ENCODE results near the gene TMEM120B. TPM values are rescaled to one million over a fixed set of nuclear protein-coding genes. Genes with fewer than 3 reads are reported as not detected.
"Not testable (repeated sequence)": the region's sequence is repeated elsewhere in the genome, so short reads cannot be mapped to it uniquely, and the experiment has no call there.

The TMEM120B gene
- total RNA-seq, 1 donor from 2014 or later = 8.6 TPM

DNA sequence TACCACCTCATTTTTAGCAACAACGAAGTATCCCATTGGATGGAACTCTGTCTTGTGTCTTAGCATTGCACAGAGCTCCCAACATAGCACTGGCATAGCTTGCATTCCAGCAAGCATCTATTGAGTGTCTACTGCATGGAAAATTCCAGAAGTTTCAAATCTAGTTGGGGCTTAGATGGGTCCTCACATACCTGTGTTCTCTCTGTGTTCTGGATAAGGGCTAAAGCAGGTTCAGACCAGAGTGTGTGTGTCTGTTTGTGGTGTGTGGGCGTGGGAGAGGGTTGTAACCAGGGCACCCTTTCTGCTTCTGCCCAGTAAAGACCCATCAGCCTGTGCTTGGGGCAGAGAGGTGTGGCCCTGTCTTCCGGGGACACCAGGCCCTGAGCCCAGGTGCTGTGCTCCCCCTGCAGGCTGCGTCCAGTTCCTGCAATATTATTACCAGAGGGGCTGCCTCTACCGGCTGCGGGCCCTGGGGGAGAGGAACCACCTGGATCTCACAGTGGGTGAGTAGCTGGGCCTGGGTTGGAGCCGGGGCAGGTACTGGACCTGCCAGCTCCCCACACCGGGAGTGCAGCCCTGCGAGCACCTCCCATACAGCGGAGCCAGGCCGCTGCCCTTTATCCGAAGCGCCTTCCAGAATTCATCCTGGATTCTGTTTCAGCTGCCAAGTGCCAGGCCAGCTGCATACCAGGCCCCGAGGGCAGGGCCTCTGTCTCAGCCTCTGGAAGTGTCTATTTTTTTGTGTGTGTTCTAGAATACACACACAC is 60.6 kb downstream of the TMEM120B start:
- DNase-seq (ENCODE audit: low read depth, low spot score) = no peak

DNA sequence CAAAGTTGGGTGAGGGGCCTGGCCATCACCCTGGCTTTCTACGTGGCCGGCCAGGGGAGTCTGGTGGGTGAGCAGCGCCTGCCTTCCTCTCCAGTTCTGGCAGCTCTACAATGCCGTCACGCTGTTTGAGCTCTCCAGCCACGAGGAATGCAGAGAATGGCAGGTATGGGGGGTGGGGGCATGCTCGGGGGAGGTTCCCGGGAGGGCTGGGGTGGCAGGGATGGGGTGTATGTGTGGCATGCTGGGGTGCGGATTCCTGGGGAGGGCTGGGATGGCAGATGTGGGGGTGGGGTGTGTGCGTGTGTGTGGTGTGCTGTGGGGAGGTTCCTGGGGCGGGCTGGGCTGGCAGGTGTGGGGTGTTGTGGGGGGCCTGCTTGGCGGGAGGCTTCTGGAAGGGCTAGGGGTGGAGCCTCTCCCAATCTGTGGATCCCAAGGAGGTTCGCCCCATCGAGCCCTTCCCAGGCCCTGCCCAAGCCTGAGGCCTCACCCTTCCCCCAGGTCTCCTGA is 62.5 kb downstream of the TMEM120B start:
- no peak for DNase-seq (ENCODE audit: low read depth, low spot score)

DNA sequence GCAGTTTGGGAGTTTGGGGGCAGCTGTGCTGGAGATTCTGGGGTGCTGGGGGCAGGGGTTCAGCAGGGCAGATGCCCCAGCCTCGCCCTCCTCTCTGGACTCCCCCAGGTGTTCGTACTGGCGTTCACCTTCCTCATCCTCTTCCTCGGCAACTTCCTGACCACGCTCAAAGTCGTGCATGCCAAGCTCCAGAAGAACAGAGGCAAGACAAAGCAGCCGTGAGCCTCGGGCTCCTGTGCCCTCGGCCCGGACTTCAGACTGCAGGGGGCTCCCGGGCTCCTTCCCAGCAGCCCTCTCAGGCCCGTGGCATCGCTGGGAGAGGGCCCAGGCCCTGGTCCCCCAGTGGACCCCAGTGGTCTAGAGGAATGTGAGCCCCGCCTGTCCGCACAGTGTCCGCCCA is 62.9 kb downstream of the TMEM120B start:
- DNase-seq (ENCODE audit: low read depth, low spot score) = no peak

DNA sequence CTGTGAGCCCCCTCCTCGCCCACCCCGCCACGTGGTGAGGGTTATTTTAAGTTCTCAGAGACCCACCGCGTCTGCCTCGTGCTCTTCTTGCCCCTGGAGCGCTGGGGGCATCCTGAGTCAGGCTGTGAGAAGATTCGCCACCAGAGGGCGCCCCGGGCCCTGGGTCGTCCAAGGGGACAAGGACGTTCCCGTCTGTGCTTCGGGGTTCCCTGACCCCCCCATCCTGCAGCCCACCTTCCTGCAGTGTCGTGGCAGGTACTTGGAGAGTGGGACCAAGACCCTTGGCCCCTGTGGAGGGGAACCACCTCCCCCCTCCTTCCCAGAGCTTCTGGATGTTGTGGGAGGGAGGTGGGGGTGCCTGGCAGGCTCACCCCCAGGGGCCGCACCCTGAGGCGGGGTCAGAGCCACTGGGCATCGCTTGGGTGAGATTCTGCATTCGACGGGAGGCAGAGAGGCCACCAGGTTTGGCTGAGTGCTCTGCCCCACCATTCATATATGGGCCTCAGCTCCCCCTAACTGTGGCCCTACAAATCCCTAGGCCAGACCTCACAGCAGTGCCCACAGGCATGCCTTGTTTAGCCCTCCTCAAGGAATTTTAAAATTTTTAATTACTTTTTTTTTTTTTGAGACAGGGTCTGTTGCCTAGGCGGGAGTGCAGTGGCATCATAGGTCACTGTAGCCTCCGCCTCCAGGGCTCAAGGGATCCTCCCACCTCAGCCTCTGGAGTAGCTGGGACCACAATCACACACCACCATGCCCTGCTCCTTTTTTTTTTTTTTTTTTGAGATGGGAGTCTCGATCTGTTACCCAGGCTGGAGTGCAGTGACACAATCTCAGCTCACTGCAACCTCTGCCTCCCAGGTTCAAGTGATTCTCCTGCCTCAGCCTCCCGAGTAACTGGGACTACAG is 63.9 kb downstream of the TMEM120B start:
- no peak for DNase-seq (ENCODE audit: low read depth, low spot score)

DNA sequence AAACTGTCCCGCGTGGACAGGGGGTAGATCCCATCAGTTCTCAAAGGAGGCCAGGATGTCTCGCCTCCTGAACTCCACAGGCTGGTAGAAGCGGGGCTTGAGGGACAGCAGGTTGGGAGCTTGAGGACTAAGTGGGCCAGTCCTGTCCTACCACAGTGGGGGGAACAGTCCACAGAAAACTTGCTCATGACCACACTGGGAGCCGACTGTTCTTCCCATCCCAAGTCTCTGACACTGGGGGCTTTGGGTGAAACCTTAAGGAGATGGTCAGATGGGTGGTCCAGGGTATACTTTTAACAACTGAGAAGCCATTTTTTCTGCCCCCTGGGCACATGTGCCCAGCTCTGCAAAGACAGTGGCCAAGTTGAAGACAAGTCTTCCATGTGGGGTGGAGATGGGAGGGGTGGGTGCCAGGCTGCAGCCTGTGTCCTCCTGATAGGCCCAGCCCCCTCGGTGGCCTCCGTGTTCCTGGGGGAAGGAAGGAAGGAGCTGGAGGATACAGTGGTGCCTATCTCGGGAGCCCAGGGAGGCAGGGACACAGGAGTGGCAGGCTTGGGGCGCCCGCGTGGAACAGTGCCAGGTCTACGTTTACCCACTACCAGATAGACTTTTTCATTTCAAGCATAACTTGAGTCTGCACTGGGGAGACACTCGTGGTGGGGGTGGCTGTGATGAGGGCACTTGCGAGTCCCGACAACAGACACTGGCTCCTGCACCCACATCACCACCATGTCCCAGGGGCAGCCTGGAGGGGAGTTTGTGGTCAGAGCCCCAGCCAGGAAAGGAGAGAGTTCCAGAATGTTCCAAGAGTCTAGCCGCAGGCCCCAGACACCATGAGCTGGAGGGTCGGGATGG is 66.2 kb downstream of the TMEM120B start:
- DNase-seq (ENCODE audit: low read depth, low spot score) = no peak

DNA sequence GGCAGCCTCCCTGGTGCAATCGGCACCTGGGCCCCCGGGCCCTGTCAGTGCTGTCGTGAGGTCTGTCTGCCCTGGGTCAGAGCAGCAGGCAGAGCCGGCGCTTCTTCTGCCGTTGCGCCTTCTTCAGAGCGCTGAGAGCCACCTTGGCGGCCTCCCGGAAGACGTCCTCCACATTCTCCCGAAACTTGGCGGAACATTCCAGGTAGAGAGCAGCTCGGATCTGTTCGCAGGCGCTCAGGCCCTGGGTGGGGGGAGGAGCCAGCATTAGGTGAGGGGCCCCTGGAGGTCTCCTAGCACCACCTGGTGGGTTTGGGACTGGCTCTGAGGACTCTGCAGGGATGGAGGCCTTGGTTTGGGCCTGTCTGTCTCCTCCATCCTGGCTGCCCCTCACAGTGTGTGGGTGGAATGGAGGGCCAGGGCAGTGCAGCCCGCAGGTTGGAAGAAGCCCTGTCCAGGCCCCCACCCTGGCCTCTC is 66.9 kb downstream of the TMEM120B start:
- DNase-seq (ENCODE audit: low read depth, low spot score) = no peak

DNA sequence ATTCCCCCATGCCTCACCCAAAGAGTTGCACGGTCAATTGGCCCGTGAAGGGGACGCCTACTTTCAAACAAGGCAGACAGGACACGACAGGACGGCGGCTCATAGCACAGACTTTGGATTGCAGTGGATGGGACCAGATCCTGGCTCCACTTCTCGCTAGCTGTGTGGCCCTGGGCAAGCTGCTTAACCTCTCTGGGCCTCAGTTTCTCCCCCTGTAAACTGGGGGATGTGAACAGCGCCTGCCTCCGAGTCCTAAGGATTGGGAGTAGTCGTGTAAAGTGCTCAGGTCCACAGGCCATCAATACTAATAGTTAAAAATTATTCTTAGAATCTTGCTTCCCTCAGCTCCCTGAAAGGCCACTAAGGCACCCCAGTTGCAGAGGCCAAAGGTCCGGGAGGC is 67.9 kb downstream of the TMEM120B start:
- DNase-seq (ENCODE audit: low read depth, low spot score) = no peak

DNA sequence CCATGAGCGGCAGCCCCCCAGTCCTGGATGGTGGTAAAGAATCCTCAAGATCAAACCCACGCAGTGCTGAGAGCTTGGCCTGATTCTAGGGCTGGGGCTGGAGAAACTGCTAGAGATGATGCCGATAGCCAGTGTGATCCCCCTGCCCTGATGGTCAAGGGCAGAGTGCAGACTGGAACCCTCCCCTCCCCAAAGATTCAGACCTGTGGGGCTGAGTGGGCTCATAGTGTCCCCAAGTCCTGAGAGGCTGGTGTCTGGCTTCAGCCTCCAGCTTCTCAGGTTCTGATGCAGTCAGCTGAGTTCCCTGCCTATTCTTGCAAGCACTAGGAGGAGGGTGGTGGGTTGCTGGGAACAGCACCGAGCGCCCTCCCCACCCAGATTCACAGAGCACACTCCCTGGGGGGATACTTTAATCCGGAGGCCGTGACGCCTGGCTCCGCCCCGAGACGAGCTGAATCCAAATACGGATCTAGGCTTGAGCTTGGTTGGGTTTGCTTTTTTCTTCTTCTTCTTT is 69.0 kb downstream of the TMEM120B start:
- no peak for DNase-seq (ENCODE audit: low read depth, low spot score)

DNA sequence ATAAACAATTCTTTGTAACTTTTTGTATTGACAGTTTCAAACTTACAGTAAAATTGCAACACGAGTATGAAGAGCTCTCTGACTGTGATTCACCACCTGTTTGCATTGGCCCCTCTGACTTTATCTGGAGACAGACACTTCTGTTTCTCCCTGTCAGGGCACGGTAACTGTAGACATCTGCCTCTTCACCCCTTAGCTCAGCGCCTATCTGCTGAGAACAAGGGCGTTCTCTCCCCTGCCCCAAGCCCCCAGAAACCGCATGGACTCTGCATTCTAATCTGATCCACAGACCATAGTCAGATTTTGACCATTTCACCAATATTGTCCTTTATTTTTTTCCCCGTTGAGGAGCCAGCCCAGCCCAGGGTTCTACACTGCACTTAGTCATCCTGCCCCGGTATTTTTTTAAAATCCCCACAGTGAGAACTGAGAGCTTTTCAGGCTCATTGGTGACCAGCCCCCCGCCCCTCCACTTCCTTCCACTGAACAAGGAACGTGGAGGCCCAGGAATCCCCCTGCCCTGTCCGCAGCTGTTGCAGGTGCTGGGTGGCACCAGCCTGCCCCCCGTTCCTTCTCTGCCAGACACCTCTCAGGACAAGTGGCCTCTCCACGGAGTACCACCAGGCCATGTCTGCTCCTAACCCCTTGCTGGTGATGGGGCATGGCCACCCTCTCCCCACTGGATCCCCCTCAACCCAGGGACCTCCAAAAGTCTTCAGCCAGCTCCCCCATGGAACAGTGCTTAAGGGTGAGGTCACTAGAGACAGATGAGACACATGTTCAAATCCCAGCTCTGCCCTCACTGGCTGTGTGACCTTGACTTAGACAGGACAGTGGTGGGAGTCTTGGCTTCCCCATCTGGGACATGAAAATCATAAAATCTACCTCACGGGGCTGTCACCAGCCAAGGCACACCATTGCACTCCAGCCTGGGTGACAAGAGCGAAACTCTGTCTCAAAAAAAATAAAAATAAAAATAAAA is 69.7 kb downstream of the TMEM120B start:
- no peak for DNase-seq (ENCODE audit: low read depth, low spot score)

DNA sequence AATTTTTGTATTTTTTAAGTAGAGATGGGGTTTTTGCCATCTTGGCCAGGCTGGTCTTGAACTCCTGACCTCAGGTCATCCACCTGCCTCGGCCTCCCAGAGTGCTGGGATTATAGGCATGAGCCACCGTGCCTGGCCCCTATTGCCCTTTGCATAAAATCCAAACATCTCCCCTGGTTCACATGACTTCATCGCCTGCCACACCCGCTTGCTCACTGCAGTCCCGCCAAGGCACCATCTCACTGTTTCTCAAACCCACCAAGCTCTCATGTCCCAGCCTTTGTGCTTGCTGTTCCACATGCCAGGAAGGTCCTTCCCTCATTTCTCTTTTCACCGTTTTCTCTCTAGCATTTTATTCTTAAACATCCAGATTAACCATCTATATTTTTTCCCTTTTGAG is 71.2 kb downstream of the TMEM120B start:
- DNase-seq (ENCODE audit: low read depth, low spot score) = no peak

DNA sequence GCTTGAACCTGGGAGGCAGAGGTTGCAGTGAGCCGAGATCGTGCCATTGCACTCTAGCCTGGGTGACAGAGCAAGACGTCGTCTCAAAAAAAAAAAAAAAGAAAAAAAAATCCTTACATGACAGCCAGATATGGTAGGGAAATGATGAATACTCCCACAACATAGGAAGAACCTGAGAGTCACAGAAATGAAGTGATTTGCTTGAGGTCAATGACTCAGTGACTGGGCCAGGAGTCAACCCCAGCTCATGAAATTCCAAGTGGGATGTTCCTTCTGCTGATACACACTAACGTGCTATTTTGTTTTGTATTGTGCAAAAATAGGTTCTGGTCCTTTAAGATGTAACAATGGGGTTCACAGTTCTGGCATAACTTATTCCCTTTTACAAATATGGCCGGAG is 71.9 kb downstream of the TMEM120B start:
- DNase-seq (ENCODE audit: low read depth, low spot score) = no peak

DNA sequence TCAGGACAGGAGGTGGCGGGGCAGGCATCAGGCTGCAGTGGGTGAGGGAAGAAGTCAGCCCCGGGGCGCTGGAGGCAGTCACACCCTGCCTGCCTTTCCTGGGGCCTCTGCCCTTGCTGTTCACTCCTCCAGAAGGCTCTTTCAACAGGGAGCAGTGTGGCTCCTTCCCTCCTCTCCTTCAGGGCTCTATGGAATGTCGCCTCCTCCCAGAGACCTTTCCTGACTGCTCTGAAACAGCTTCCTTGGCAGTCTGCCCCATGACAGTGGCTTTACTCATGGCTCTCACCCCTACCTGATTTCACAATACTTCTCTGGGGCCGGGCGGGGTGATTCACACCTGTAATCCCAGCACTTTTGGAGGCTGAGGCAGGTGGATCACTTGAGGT is 73.9 kb downstream of the TMEM120B start:
- no peak for DNase-seq (ENCODE audit: low read depth, low spot score)

DNA sequence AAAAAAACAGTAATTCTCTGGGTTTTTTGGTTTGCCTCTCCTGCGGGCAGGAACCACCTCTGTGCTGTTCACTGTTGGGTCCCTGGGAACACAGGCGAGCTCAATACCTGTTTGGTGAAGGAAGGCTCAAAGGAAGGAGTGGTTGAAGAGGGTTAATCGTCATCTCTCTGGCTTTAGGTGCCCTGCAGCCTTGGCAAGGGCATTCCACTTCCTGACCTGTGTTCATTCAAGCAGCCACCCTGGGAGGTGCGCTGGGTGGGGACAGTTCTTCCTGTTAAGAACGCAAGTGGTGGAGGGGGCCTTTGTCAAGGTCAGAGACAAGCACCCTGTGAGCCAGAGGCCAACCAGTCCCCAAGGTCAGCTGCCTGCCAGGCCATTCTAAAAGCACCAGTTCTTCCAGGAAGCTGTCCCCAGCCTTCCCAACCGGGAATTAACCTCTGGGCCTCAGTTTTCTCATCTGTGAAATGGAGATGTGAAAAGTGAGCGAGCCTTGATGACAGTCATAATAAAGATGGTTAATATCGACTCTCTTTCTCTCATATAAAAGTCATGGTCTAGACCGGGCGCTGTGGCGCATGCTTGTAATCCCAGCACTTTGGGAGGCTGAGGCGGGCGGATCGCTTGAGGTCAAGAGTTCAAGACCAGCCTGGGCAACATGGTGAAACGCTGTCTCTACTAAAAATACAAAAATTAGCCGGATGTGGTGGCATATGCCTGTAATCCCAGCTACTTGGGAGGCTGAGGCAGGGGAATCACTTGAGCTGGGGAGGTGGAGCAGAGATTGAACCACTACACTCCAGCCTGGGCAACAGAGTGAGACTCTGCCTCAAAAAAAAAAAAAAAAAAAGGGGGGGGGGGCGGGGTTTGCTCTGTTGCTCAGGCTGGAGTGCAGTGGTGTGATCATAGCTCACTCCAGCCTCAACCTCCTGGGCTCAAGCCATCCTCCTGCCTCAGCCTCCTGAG is 74.8 kb downstream of the TMEM120B start:
- no peak for DNase-seq (ENCODE audit: low read depth, low spot score)

DNA sequence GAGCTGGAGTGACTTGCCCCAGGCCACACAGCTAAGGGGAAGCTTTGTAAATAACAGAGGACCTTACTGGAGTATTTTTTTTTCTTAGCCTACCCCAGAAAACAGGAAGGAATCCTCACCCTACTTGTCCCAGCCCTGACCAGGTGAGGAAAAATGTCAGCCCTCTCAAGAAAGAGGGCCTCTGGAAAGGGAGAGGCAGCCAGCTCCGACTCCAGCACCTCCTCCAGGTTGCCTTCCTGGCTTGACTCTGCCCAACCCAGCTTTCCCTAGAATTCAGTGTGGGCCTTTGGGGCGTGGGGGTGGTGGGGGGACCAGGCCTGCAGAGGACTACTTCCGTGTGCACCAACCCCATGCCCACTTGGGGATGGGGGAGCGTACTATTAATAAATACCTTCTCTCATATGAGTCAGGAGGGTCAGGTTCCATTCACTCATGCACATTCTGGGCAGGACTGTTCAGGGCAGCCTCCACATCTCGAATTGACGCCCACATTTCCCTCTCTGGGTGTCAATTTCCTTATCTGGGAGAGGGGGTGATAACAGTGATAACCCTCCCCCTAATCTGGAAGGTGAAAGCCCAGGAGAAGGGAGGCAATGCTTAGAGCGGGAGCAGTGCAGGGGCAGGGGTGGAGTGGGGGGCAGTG is 75.7 kb downstream of the TMEM120B start:
- DNase-seq (ENCODE audit: low read depth, low spot score) = no peak

DNA sequence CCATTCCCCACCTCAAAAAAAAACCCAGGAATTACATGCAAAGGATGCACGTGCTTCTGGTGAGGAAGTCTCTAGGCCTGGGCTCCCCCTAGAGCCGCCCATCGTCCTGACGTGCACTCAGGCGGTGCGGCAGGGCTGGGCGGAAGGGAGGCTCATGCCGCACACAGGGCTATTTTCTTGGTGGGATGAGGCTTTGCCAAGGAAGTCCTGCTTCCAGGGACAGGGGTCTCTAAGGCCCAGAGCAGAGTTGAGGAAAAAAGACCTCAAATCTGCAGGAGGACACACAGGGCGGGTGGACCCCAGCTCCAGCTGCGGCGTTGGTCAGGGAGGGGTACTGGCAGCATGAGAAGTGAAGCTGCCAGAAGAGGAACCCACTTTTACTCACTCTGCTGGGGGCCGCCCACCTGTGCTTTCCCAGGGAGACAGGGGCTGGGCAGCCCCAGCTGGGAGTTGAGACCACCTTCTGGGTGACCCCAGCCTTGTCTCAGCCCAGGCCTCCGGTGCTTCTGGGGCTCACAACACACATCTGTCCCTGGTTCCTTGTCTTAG is 76.8 kb downstream of the TMEM120B start:
- DNase-seq (ENCODE audit: low read depth, low spot score) = no peak

DNA sequence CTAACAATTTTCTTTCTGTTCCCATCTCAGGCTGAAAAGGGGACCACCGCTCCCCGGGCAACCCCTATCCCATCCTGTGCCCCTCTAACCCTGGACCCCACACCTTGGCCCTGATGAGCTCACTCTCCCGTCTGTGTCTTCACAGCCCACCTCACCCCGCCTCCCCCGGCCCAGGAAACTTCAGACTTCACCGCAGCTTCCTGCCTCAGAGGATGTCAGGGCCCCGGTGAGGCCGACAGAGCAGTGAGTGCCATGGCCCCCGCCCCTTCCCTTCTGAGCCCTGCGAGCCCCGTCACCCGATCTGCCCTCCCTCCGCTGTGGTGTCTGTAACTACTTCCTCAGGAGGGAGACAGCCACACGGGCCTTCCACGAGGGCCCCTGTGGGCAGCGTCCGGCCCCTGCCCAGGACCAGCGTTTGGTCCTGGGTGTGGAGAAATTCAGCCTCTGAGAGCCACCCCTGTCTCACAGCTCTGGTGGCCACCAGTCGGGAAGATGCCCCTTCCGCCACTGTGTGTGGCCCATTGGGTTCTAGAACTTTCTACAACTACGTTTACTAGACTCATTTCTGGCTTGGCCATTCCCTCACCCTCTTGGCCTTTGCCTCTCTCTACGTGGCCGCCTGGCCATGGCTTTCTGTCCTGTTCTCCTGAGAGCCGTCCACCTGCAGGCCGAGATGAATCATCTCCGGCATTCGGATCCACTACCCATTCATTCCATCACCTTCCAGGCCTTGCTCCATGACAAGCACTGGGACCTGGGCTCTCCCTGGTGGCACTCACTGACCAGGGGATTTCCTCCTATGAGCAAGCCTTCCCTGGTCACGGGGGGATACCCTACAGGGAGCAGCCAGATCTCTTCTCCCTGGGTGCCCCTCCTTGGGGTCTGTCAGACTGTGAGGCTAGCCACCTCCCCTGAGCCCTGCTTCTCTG is 77.5 kb downstream of the TMEM120B start:
- no peak for DNase-seq (ENCODE audit: low read depth, low spot score)

DNA sequence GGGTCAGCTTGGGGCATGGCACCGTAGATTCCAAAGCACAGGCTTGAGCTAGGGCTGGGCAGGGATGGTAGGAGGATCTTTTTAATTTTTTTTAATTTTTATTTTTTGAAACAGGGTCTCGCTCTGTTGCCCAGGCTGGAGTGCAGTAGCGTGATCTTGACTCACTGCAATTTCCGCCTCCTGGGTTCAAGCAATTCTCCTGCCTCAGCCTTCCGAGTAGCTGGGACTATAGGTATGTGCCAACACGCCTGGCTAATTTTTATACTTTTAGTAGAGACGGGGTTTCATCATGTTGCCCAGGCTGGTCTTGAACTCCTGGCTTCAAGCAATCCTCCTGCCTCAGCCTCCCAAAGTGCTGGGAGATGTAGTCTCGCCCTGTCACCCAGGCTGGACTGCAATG is 78.2 kb downstream of the TMEM120B start:
- DNase-seq (ENCODE audit: low read depth, low spot score) = not testable (repeated sequence)
